NCI-H226 (cell line): ENCODE data around the gene DENND2C.
"Not testable (repeated sequence)": the region's sequence is repeated elsewhere in the genome, so short reads cannot be mapped to it uniquely, and the experiment has no call there.

Experiments used
- DNase-seq: peaks from one replicate; pipeline ENCODE4 v3.0.0-alpha.2; 2015

The DENND2C gene

GRCh38 chr1:114589122-114589521 lies 80.7 kb downstream of the DENND2C start:
- DNase-seq, result no peak

- DNase-seq, result no peak
These were observed 81.6 kb downstream of the DENND2C start for GRCh38 chr1:114588196-114588689.

GRCh38 chr1:114587203-114587991 lies 82.5 kb downstream of the DENND2C start:
- DNase-seq, result no peak

GRCh38 chr1:114586513-114587047 lies 83.3 kb downstream of the DENND2C start:
- no peak for DNase-seq

- no peak for DNase-seq
These were observed 84.6 kb downstream of the DENND2C start for GRCh38 chr1:114585231-114585630.

GRCh38 chr1:114581335-114582287 lies 88.2 kb downstream of the DENND2C start, which contains the start of gene BCAS2:
Gene BCAS2 (minus strand): TSS chr1:114581615. CDS start chr1:114581591, 24 bp downstream.
- DNase-seq, result peak; percentile 96

- DNase-seq, result no peak
These were observed 95.5 kb downstream of the DENND2C start for GRCh38 chr1:114574365-114574764.

- no peak for DNase-seq
These were observed 105.7 kb downstream of the DENND2C start for GRCh38 chr1:114564141-114564540.

GRCh38 chr1:114562978-114563510 lies 106.8 kb downstream of the DENND2C start:
- not testable (repeated sequence) for DNase-seq

- no peak for DNase-seq
These were observed 108.5 kb downstream of the DENND2C start for GRCh38 chr1:114561333-114561732.

- DNase-seq, result no peak
These were observed 110.5 kb downstream of the DENND2C start for GRCh38 chr1:114559356-114559755.

- DNase-seq, result no peak
These were observed 111.3 kb downstream of the DENND2C start for GRCh38 chr1:114558544-114558943.

- no peak for DNase-seq
These were observed 115.3 kb downstream of the DENND2C start for GRCh38 chr1:114554577-114554976.

- DNase-seq, result no peak
These were observed 117.7 kb downstream of the DENND2C start for GRCh38 chr1:114552106-114552639.

- no peak for DNase-seq
These were observed 118.4 kb downstream of the DENND2C start for GRCh38 chr1:114551400-114551799.

- no peak for DNase-seq
These were observed 119.5 kb downstream of the DENND2C start for GRCh38 chr1:114550336-114550735.

- DNase-seq, result peak; percentile 20
These were observed 120.7 kb downstream of the DENND2C start for GRCh38 chr1:114549137-114549536.

- no peak for DNase-seq
These were observed 122.8 kb downstream of the DENND2C start for GRCh38 chr1:114547076-114547475.

GRCh38 chr1:114545796-114546195 lies 124.1 kb downstream of the DENND2C start:
- DNase-seq, result no peak

- DNase-seq, result no peak
These were observed 124.5 kb downstream of the DENND2C start for GRCh38 chr1:114545315-114545714.

- no peak for DNase-seq
These were observed 129.0 kb downstream of the DENND2C start for GRCh38 chr1:114540821-114541220.

- DNase-seq, result no peak
These were observed 129.6 kb downstream of the DENND2C start for GRCh38 chr1:114540272-114540671.

GRCh38 chr1:114536043-114536442 lies 133.8 kb downstream of the DENND2C start:
- DNase-seq, result no peak
